Middle frontal gyrus (tissue), 1 donor: ENCODE measurements around the gene CDK19.
A peak's percentile ranks its signal among the peaks of the same experiment; 100 is the strongest.

Experiments
- DNase-seq: peaks from one replicate; pipeline ENCODE4 v3.0.0-alpha.2; 2015; ENCODE audit warnings: low spot score; ENCODE audit errors: extremely low spot score

CDK19 gene

DNA sequence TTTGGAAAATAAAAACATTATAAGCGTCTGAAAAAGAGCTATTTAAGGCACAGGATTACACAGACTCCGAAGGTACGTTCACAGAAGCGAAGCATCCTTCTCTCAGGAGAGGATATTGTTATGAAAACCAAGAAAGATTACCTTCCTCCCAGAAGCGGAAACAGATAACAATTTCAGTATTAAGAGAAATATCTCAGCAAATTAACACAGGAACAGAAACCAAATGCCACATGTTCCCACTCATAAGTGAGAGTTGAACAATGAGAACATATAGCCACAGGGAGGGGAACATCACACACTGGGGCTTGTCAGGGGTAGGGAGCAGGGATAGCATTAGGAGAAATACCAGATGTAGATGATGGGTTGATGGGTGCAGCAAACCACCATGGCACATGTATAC, 109.7 kb downstream of the CDK19 start:
- DNase-seq: no peak

- no peak for DNase-seq
Observed at GRCh38 chr6:110703906-110704594, 111.2 kb downstream of the CDK19 start.

DNA sequence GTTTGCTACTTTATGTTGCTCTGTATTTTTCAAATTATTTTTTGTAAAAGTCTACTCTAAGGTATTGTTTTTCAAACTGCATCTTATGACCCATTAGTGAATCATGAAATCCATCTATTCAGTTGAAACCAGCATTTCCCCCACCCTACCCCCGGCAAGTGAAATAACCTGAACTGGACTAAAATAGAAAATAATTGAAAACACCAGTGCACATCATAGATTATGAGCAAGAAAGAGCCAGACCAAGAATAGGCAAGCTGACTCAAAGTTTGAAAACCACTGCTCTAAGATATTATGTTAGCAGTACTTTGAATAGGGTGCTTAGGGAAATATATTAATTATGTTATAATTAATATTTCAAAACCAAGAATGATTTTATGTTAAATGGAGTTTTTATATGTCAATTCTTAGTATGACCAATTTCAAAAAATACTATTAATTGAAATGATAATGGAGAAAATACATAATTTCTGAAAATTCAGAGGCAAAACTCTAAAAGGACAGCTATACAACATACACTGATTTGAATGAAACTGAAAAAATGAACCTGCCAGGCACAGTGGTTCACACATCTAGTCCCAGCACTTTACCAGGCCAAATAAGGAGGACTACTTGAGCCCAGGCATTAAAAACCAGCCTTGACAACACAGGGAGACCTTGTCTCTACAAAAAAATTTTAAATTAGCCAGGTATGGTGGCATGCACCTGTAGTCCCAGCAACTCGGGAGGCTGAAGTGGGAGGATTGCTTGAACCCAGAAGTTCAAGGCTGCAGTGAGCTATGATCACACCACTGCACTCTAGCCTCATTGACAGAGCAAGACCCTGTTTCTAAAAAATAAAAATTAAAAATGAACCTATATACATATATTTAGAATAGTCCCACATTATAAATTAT, 112.0 kb downstream of the CDK19 start:
- no peak for DNase-seq

- no peak for DNase-seq
Observed at GRCh38 chr6:110699780-110700179, 115.5 kb downstream of the CDK19 start.

GRCh38 chr6:110693994-110694393, 121.3 kb downstream of the CDK19 start:
- DNase-seq: no peak

DNA sequence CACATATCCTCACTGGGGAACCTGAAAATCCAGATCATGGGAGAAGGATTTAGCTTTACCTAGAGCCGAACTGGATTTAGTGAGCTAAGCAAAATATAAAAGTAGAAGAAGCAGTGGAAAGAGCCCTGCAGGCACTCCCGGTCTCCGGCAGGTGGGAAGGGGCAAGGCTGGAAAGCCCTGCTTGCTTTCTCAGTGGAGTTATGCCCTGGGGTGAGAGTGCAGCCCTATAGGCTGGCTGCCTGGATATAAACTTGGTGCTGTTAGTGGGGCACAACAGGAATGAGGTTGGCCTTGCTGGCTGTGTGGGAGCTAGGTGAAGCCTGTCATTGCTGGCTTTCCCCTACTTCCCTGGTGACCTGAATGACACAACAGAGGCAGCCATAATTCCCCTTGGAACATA, 122.0 kb downstream of the CDK19 start:
- DNase-seq: no peak

GRCh38 chr6:110690916-110691315, 124.4 kb downstream of the CDK19 start:
- DNase-seq: no peak

- DNase-seq: no peak
Observed at GRCh38 chr6:110690106-110690654, 125.1 kb downstream of the CDK19 start.

DNA sequence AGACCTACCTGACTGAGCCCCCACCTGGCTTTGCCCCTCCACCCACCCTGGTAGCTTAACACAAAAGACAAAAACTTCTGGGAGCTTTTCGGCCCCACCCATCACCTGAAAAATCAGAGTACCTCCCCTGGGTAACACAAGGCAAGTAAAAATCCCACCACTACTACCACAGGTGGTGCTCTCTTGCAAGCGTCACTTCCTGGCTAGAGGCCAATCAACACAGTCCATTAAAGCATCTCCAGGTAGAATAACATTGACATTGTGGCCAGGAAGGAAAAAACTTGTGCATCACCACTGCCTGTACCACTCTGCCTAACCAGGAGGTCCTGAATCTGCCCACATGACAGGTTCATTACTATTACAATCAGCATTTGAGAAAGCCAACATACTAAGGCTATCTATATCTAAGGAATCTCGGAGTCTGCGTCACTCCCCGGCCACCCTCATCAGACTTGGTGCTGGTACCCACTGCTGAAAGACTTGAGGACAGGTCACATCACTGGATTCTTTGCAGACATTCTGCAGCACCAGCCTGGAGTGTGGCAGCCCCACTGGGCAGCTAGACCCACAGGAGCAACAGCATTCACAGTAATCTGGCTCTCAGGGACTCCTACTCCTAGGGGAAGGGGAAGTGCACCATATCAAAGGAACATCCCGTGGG, 125.9 kb downstream of the CDK19 start:
- no peak for DNase-seq

GRCh38 chr6:110688661-110689268, 126.5 kb downstream of the CDK19 start:
- no peak for DNase-seq

- no peak for DNase-seq
Observed at GRCh38 chr6:110687326-110687725, 127.9 kb downstream of the CDK19 start.

GRCh38 chr6:110683241-110683640, 132.0 kb downstream of the CDK19 start:
- DNase-seq: no peak

DNA sequence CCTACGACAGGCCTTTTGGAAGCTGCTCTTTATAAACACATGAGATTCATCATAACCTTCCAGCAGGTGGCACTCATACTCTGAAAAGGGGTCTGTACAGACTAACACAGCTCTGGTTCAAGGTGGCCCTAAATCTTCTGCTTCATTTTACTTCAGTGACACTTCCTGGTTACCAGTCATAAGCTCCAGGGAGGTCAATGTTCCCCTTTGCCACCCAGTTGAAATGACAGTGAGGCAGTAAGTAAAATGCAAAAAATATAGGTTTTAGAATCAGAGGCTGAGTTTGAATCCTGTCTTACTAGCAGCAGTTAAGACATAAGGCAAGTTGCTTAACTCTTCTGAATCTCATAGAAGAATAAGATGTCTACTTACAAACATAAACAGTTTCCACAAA, 132.8 kb downstream of the CDK19 start:
- peak; percentile 74 for DNase-seq

GRCh38 chr6:110681543-110682459, 133.5 kb downstream of the CDK19 start:
- no peak for DNase-seq

- no peak for DNase-seq
Observed at GRCh38 chr6:110676396-110676795, 138.9 kb downstream of the CDK19 start.

- DNase-seq: no peak
Observed at GRCh38 chr6:110674096-110674495, 141.2 kb downstream of the CDK19 start.

- DNase-seq: no peak
Observed at GRCh38 chr6:110672122-110672521, 143.1 kb downstream of the CDK19 start.

- DNase-seq: no peak
Observed at GRCh38 chr6:110671447-110671846, 143.8 kb downstream of the CDK19 start.

- no peak for DNase-seq
Observed at GRCh38 chr6:110665600-110665999, 149.7 kb downstream of the CDK19 start.

DNA sequence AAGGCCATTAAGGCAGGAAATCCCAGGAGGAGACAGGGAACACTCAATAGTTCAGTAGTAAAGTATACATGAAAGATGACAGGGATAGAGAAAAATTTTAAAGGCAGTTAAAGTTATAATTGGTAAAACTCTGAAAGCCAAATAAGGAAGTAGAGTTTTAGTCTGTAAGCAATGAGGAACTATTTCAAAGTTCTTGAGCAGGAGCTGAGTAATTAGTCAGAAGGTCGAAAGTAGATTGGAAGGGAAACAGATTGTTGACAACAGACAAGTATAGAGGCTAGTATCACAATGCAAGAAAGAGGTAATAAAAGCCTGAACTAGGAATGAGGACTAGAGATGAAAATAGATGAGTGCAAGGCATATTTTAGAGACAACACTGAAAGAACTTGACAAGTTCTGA, 150.3 kb downstream of the CDK19 start:
- DNase-seq: no peak
